Body of pancreas (tissue), 4 donors: ENCODE data around the gene POU2F2.

Source experiments
- CTCF ChIP-seq, 7 experiments: fragments of 450-650 bp in 4 of 7; fragments of 200-600 bp in 3 of 7; sonication (generic) in 3 of 7; IDR thresholded peaks; one replicate each; pipeline ENCODE4 v1.5.1; 2016 to 2019; ENCODE audit warnings: antibody characterized with exemption in 7 of 7
- POLR2A ChIP-seq, 3 donors: fragments of 450-650 bp; IDR thresholded peaks; one replicate each; pipeline ENCODE4 v1.6.1; 2016; ENCODE audit warnings: antibody characterized with exemption in 3 of 3, mild to moderate bottlenecking in 2 of 3

GRCh38 chr19:42126574-42126973 is 5.7 kb downstream of the POU2F2 start:
- TF ChIP-seq CTCF (IDR thresholded peaks at IDR 0.05) (no peak), POLR2A (IDR thresholded peaks at IDR 0.05) (no peak)
